GM04503 (cell line): Measurements from ENCODE around the gene TTK.
A peak's percentile ranks its signal among the peaks of the same experiment; 100 is the strongest.

Source experiments
- DNase-seq: peaks from one replicate; pipeline ENCODE4 v3.0.0-alpha.2; 2012; ENCODE audit warnings: low read depth

TTK gene

GRCh38 chr6:80004173-80005072 is at the start of gene TTK:
Gene TTK (plus strand): TSS chr6:80004649. CDS start chr6:80005844, 1,195 bp downstream.
- DNase-seq, result peak; percentile 72

DNA sequence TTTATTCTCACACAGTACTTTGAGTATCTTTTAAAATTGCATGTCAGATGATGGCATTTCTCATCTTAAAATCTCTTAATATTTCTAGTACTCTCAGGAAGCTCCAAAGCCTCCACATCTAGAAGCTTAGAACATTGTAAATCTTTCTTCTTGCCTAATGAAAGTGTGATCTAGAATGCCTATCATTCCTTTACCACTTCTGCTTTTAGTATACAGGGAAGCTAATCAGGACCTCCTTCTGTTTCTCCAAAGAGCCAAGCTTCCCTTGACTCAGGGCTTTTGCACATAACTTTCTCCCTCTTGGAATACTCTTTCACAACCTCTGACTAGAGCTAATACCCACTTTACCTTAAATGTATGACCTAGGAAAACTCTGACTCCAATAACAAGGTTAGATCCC is 49.6 kb upstream of the TTK start:
- DNase-seq, result no peak

GRCh38 chr6:79964607-79965081 is 39.8 kb upstream of the TTK start:
- no peak for DNase-seq

DNA sequence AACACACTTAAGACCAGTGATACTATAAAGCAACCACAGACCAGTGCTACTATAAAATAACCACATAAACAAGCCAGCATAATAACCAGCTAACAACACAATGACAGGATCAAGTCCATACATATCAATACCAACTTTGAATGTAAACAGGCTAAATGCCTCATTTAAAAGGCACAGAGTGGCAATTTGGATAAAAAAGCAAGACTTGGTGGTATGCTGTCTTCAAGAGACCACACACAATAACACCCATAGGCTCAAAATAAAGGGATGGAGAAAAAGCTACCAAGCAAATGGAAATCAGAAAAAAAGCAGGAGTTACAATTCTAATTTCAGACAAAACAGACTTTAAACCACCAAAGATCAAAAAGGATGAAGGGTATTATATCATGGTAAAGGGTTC is 37.3 kb upstream of the TTK start:
- DNase-seq, result no peak

DNA sequence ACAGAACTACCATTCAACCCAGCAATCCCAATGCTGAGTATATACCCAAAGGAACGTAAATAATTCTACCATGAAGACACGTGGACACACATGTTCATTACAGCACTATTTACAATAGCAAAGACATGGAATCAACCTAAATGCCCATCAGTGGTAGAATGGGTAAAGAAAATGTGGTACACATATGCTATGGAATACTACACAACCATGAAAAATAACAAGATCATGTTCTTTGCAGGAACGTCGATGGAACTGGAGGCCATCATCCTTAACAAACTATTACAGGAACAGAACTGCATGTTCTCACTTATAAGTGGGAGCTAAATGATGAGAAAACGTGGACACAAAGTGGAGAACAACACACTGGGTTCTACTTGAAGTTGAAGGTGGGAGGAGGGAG is 34.7 kb upstream of the TTK start:
- no peak for DNase-seq

GRCh38 chr6:79971193-79971592 is 33.3 kb upstream of the TTK start:
- no peak for DNase-seq

DNA sequence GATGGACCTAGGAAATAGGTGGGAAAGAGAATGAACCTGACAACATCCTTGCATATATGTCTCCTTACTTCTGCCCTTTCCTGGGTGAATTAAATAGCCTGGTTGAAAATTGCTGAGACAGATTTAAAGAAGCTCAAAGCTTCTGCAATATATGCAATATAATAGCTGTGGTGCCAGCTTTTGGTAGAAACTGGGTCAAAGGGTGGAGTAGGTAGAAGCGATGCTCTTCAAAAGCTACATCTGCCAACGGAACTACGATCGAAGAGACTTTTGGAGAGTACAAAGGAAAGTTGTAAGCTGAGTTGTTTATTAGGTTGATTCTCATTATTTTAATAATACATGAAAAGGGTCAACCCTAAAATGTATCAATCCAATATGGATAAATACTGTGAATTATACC is 22.8 kb upstream of the TTK start:
- no peak for DNase-seq

- no peak for DNase-seq
Measured at GRCh38 chr6:79984261-79984660, 20.2 kb upstream of the TTK start.

DNA sequence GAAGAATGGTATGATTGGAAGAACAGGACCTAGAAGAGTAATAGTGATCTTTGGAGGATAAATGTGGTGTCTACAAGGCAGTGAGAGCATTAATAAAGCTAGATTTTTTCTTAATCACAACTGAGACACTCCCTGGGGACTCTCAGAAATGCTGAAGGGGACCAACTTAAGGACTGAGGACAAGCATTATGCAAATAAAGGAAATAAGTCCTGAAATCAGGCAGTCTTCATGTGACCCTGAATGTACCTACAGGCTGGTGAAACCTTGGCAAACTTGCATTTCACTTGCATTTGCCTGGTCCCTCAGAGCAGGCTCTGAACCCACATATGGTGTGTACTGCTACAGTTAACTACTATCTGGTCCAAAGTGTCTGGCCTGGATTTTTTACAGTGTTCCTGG is 19.3 kb upstream of the TTK start:
- no peak for DNase-seq

DNA sequence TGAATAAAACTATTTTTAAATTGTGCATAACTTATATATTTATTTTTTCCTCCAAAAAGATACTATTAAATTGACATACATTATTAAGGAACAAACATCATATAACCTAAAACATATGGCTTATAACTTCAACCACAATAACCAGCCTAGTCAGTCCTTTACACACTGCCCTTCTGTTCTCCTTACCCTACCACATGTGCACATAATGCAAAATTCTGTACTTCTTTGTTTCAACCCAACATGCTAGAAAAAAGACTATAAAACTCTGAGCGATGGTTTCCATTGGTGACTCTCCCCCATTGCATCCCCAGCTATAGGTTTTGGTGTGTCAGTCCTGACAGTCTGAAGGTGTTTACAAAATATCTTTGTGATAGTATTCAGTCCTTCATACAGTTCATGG is 14.8 kb upstream of the TTK start:
- DNase-seq, result no peak

DNA sequence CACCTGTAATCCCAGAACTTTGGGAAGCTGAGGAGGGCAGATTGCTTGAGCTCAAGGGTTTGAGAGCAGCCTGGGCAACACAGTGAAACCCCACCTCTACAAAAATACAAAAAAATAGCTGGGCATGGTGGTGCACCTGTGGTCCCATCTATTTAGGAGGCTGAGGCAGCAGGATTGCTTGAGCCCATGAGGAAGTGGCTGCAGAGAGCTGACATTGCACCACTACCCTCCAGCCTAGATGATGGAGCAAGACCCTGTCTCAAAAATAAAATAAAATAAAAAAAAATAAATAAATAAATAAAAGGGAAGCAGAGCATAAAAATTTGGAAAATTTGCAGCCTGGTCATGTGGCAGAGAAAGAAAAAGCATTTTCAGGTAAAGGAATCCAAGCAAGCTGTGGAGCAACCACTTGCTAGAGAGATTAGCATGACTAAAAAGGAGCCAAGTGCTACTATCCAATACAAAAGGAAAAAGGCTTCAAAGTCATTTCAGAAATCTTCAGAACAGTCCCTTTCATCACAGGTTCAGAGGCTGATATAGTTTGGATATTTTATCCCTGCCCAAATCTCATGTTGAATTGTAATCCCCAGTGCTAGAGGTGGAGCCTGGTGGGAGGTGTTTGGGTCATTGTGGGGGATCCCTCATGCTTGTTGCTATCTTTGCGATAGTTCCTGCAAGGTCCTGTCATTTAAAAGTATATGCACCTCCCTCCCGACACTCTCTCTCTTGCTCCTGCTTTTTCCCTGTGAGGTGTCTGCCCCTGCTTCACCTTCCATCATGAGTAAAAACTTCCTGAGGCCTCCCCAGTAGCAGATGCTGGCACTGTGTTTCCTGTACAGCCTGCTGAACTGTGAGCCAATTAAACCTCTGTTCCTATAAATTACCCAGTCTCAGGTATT is 11.2 kb upstream of the TTK start:
- no peak for DNase-seq

DNA sequence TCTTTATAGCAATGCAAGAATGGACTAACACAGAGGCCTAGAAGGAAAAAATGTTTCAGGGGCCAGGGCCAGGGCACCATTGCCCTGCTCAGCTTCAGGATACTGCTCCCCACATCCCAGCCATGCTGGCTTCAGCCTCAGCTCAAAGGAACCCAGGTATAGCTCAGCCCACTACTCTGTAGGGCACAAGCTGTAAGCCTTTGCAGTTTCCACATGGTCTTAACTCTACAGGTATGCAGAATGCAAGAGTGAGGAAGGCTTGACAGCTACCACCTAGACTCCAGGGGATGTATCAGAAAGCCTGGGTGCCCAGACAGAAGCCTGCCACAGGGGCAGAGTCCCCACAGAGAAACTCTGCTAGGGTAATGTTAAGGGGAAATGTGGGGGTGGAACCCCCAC is 10.5 kb upstream of the TTK start:
- DNase-seq, result no peak

GRCh38 chr6:79997728-79998127 is 6.7 kb upstream of the TTK start:
- DNase-seq, result no peak

DNA sequence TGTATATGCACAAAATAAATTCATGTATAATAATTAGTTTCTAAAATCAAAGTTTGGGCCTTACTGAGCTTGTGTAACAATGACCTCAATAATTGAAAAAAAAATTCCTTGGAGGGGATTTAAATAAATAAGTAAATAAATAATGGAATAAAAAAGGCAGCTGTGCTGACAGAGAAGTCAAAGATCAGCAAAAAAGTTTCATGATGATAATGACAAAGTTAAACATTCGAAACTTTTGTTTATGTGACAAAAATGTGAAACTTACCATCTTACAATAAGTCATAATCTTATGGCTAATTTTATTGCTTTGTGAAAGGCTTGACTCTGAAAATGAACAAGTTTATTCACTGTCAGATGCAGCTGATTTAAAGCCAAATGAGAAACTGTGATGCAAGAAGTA is 3.1 kb upstream of the TTK start:
- DNase-seq, result no peak

DNA sequence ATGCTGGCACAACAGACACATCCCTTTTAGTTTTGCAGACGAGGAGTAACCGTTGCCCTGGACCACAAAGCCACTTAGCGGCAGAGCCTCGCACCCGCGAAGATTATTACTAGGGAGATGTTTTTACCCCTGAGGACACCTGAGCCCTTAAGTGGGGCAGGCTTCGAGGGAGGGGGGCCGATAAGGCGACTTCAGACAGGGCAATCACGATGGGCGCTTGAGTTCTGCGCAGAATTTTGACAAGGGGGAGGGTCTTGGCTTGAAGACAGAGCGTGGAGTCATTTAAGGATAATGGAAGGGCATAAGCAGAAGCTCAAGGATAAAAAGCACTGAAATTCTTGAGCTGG is 650 bp upstream of the TTK start:
- no peak for DNase-seq

DNA sequence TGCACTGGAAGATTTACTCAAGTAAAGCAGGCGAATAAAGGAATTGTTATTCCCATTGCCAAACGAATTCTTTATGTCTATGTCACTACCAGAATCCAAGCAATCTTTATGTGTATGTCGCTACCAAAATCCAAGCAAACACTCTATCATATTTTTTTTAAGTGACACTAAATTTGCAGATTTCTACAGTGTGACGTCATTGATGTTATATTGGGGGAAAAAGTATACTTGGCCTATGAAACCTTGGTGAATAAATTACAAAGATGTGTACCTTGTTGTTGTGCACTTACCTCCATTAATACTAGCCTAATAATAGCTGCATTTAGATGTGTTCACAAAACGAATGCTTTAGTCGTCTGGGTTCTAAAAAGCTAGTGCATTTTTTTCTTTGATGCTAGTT is 957 bp downstream of the TTK start:
- no peak for DNase-seq

GRCh38 chr6:80006541-80006940 is 2.1 kb downstream of the TTK start:
- DNase-seq, result no peak

DNA sequence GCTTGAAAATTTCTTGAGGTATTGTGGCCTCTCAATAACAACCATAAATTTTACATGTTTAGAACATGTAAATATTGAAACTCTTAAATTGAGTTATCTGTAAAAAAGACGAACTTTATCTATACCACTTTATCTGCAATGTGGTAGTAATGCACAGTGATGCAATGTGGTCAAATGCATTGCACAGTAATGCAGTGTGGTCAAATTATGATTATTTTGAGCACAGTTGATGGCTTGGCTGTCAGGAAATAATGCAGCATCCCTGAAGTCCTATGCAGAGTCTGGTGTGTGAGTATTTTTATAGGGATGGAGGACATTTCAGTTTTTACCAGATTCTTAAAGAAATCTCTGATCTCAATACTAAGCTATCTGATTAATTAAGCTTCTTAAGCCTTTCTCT is 5.1 kb downstream of the TTK start:
- DNase-seq, result no peak

- DNase-seq, result no peak
Measured at GRCh38 chr6:80010288-80010687, 5.8 kb downstream of the TTK start.

DNA sequence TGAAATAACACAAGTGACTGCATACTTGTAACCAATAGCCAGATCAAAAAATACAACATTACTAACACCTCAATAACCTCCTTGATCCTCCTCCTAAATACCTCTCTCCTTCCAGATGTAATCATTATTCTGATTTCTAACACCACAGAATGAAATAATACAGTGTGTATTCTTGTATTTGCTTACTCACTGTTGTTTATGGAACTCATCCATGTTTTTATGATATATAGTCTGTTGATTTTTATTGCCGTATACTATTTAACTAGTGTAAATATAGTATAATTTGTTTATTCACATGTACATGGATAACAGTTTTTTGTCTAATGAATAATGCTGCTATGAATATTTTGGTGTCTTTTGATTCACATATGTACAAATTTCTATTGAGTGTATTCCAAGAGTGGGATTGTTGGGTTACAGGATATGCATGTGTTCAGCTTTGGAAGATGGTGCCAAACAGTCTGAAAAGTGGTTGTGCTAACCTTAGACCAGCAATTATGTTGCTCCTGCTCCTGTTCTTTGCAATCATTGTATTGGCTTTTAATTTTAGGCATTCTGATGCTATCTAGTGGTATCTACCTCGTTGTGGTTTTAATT is 11.5 kb downstream of the TTK start:
- DNase-seq, result no peak

- DNase-seq, result no peak
Measured at GRCh38 chr6:80020381-80021120, 16.1 kb downstream of the TTK start.

DNA sequence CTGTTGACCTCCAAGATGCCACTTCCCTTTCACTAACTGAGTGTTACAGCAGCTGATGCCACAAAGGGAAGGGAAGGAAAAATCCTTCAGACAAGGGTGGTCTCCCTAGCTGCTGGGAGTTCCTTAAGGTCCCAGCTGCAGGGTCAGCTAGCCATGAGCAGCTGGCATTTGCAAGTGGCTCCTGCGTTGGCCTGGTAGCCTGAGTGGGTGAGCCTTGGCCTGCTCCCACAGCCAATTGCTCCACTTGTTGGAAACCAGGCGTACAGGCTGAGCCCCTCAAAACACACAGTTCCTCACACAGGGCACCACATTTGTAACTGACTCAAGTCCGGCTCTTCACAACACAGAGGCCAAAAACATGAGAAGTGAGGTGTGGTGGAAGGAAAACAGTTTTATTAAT is 16.7 kb downstream of the TTK start:
- DNase-seq, result no peak
